Activated effector memory CD4-positive, alpha-beta T cell treated with Interleukin-2 at 50 U/mL for 16 hours (primary cell): ENCODE measurements around the gene PDCD1.
"Not testable (repeated sequence)": the region's sequence is repeated elsewhere in the genome, so short reads cannot be mapped to it uniquely, and the experiment has no call there.

Experiments
- DNase-seq: peaks from one replicate; pipeline ENCODE4 v3.0.0-alpha.2; 2020

PDCD1 gene

GRCh38 chr2:241850544-241851324 lies 8.0 kb downstream of the PDCD1 start:
- no peak for DNase-seq

GRCh38 chr2:241849616-241850543 lies 8.8 kb downstream of the PDCD1 start:
- DNase-seq = no peak

DNA sequence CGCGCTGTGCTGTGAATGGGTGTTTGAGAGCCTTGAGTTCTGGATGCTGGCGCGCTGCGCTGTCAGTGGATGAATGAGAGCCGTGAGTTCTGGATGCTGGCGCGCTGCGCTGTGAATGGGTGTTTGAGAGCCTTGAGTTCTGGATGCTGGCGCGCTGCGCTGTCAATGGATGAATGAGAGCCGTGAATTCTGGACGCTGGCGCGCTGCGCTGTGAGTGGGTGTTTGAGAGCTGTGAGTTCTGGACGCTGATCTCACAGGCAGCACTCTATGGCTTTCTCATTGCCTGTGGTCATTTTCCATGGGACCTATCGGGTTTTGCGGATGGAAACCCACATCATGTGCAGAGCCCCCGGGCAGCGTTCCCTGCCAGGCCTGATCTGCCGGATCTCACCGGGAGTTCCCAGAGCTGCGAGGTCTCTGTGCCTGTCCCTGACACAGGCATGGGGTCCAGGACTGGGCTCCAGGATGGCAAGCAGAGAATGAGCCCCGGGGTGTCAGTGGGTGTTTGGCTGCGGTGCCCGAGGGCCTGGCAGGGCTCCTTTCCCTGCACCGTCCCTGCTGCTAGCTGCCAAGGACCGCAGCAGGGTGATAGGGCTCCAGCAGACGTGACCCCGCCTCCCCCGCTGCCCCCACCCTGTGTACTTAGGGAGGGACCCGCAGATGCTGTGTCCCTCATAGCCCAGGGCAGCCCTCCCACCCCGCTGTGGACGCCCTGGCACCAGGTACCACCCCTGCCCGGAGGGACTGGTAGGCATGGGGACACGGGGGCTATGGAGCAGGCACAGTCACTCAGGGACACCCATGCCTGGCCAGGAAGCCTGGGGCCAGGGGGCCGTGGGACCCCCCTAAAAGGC lies 9.7 kb downstream of the PDCD1 start:
- no peak for DNase-seq

DNA sequence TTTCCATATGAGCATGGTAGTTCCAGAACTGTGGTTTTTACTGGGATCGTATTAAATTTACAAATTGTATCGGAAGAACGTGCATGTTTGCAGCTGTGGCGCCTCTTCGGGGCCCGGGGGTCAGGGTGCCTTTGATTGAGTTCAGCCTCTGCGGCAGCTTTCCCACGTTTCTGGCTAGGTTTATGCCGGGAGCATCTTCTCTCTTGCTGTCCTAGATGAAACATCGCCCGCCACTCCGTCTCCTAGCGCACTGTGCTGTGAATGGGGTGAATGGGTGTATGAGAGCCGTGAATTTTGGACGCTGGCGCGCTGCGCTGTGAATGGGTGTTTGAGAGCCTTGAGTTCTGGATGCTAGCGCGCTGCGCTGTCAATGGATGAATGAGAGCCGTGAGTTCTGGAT lies 12.3 kb downstream of the PDCD1 start:
- DNase-seq = no peak

DNA sequence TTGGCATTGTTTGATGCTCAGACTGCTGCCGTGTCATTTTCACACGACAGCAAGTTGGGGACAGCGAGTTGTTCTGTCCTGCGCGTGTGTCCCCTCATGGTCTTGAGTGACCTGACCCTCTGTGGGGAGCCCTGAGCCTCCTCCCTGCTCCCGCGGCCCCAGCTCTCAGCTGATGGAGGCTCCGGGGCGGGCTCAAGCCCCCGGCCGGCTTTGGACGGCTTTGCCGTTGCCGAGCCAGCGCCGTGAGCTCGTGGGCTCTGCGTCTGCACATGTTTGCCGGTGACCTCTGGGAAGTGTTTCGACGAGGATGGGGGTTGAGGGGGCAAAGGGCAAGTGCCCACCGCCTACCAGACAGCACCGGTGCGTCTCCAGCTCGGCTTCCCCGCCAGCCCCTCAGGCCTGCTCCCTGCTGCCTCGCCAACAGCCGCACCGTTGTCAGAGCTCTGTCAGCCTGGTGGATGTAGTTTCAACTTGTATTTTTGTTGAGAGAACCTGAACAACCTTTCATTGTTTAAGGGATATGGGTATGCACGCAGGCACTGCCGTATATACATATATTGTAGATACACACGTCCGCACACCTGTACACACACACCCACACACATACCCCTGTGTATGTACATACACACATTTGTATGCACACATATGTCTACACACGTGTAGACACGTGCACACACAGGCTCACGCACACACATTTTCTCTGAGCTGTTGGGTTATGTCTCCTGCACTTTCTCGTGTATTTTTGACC lies 13.7 kb downstream of the PDCD1 start:
- no peak for DNase-seq

DNA sequence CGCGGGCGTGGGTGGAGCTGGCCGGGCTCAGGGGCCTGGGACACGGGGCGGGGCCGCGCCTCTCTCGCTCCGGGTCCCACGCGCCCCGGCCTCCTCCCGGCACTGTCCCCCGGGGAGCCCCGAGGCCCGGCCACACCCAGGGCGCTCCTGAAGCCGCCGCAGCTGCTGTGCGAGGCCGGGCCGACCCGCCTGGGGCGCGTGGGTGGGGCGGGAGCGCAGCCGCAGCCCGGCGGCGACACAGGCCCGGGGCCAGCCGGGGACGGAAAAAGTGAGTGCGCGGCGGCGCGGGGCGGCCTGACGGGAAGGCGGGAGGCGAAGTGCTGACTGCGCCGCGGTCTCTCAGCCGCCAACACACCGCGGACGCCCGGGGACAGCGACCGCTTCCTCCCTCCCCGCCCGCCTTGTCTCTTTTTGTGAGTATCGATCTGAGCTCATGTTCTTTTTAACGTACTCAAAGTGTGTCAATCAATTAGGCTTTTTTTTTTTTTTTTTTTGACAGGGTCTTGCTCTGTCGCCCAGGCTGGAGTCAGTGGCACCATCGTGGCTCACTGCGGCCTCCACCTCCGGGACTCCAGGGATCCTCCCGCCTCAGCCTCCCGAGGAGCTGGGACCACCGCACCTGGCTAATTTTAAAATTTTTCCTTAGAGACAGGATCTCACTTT lies 14.5 kb downstream of the PDCD1 start:
- peak; percentile 59 for DNase-seq

DNA sequence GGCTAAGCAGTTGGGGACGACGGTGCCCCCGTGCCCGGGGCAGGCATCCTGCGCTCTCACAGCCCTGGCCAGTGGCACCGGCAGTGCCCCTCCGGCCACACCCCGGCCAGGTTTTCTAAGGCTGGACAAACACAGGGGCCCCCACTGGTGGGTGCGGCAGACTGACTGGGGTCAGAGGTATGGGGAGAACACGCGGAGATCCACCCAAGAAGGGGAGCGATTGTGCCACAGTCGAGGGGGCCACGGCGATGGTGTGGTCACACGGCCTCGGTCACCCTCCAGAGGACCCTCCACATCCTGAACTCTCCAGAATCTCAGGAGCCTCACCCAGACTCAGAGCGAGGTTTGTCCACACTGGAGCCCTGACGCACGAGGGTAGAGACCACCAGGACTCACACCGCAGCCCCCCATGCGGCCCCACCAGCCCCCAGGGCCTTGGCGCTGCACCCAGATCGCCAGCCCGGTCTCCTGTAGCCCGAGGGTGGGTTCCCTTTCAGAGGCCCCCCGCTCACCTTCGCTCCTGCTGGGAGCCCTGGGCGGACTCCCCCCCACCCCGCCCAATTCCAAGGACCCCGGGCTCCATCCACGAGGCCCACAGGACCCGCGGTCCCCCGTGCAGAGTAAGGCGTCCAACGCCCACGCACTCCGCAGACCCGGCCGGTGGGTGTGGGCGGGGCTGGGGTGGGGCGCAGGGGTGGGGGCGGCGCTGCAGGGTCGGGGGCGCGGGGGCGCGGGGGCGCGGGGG lies 15.2 kb downstream of the PDCD1 start:
- DNase-seq = no peak

GRCh38 chr2:241842620-241843211 lies 16.0 kb downstream of the PDCD1 start:
- DNase-seq = peak; percentile 28

- DNase-seq = no peak
Observed at GRCh38 chr2:241842067-241842415, 16.7 kb downstream of the PDCD1 start.

DNA sequence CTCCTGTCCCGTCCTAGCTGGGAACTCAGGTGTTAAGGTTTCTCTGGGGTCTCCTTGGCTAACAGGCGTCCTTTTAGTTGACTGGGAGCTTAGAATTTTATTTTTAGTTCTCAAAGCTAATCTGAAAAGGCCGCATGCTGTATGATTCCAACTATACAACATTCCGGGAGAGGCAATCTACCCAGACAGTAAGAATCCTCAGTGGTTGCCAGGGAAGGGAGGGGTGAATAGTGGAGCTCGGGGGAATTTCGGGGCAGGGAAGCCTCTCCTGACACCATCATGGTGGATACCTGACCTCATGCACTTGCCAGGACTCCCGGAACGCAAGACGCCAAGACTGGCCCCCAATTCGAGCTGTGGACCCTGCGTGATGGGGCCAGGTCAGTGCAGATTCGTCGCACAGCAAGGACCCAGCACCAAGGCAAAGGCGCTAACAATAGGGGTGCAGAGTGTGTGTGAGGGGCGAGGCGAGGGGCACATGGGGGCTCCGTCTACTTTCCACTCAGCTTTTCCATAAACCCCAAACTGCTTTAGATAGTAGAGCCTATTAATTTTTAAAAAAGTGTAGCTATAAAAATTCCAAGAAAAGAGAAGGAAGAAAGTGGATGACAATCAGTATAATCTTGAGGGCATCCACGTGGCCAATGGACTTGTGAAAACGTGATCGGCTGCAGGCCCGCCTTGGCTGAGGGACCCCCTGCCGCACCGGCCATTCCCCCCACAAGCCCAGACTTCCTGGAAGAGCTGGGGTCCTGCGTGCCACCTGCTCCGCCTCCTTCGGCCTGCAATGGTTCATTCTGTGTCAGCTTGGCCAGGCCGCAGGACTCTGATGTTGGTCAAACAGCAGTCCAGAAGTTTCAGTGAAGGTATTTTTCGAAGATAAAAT lies 17.3 kb downstream of the PDCD1 start:
- DNase-seq = no peak

- DNase-seq = no peak
Observed at GRCh38 chr2:241837197-241837965, 21.3 kb downstream of the PDCD1 start.

GRCh38 chr2:241836292-241836691 lies 22.4 kb downstream of the PDCD1 start:
- DNase-seq = no peak

GRCh38 chr2:241835611-241836010 lies 23.1 kb downstream of the PDCD1 start:
- DNase-seq = no peak

DNA sequence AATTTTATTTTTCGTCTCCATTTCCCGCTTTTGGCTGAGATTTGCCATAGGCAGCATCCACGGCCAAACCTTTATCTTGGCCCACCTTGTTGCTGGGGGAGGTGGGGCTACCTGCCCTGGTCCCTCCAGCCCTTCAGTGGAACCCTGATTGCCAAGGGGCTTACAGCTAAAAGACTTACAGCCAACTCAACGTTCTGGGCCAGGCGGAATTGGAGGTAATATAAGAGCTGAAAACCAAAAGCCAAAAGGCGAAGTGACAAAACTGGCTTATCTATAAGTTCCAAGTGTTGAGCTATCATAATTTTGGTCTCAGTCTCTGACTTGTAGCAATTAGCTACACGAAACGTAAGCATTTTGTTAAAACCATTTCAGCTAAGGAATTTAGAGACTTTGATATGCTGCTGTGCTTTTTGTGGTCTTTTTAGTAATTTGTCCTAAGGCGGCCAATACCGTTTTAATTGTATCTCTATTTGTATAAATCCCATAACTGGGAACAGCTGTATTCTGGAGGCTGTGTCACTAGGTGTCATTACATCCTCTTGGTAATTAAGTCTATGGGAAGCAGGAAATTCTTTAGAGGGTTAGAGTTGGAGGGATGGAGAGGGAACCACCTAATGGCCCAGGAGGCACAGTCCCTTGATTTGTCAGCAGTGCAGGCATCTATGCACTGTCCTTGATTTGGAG lies 24.0 kb downstream of the PDCD1 start:
- DNase-seq = no peak

- not testable (repeated sequence) for DNase-seq
Observed at GRCh38 chr2:241833756-241834526, 24.8 kb downstream of the PDCD1 start.

GRCh38 chr2:241833101-241833663 lies 25.5 kb downstream of the PDCD1 start:
- DNase-seq = no peak

- no peak for DNase-seq
Observed at GRCh38 chr2:241827394-241827793, 31.3 kb downstream of the PDCD1 start.
